HG03066 (cell line): ENCODE results near the gene KLF7.

Experiments
- ATAC-seq: cut with Tn5 transposase; IDR thresholded peaks from one replicate; pipeline ENCODE4 v1.9.1; 2021; ENCODE audit warnings: low read depth; ENCODE audit not compliant: unreplicated experiment

The KLF7 gene

DNA sequence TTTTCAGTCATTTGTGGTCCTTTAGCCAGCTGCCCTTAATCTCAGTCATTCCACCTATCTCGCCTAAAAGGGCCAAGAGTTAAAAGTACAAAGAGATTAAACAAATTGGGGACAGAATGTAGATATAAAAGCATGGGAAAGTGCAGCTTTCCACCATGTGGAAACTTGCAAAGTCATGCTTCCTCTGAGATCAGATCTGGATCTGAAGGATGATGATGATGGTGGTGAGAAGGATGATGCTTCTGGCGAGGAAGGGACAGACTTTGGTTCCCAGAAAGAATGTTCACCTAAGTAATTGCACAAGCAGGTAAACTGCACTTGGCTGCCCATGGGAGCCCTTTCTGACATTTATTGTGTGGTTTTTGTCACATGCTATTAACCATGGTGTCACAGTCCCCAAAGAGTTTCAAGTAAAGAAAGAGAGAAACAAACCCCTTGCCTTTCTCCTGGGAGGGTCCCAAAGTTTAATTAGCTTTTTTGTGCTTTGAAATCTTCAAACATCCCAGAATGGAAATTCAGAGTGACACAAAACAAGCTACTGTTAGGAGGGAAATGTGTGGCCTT lies 34.7 kb downstream of the KLF7 start:
- ATAC-seq, result no peak

DNA sequence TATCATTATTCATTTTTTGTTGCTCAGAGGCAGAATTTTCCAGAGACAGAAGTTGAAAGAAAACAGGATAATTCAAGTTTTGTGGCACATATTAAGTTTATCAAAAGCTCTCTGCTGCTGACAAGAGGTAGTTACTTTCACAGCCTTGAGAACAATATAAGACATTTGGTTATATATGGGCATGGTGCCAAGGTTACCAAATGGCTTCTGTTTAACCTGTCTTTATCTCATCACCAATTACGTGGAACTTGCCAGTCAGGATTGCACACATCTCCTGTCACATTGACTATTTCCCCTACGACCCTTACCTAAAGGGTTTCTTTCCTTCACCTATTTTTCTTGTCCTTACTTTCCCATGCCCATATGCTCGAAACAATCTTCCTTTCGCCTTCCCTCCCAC lies 35.9 kb downstream of the KLF7 start:
- no peak for ATAC-seq

GRCh38 chr2:207128867-207129266 lies 36.9 kb downstream of the KLF7 start:
- ATAC-seq, result no peak

GRCh38 chr2:207126724-207127308 lies 38.9 kb downstream of the KLF7 start:
- ATAC-seq, result no peak

GRCh38 chr2:207123776-207124391 lies 41.9 kb downstream of the KLF7 start:
- no peak for ATAC-seq

GRCh38 chr2:207123335-207123744 lies 42.4 kb downstream of the KLF7 start:
- ATAC-seq, result no peak

DNA sequence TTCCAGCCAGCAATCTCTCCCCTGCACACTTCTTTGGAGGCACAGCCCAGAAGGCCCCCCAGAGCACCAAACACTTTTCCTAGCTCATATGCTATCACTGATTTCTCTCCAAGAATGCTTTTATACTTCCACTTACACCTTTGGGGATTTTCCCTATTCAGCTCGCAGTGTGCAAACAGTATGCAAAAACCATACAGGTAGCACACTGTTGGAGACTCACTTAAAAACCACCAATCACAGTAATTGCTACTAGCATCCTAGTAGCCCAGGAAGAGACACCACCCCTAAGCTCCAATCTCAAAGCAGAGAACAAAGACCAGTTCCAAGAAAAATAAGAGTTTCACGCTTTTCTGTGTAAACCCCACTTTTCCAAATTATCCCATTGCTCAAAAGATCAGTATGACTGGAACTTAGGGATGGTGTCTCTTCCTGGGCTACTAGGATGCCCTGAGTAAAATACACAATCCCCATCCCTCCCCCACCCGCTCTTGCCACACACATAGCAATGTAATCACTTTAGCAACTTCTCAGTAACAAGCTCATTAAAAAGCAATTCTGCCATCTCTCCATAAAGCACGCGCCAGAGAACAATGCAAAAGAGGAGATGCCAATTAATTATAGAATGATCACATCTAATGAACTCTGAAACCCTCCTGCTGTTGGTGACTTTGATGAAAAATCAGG lies 43.0 kb downstream of the KLF7 start:
- no peak for ATAC-seq

GRCh38 chr2:207121784-207122183 lies 44.0 kb downstream of the KLF7 start:
- no peak for ATAC-seq

DNA sequence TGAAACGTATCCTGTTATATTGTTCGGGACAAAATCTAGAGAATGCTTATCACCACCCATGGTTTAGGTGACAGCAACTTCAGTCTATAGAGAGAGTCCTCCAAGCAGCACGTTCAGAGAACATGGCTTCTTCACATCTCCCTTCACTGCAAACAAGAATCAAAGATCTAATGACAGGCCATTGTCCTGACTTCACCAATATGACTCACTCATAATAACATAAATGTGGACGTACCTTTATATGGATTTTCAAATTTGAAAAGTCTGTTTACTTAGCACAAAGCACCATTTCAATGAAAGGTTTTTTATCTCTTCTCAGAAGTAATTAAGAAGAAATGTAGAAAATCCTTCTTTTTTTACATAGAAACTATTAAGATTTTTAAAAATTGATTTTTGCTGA lies 46.7 kb downstream of the KLF7 start:
- ATAC-seq, result no peak

DNA sequence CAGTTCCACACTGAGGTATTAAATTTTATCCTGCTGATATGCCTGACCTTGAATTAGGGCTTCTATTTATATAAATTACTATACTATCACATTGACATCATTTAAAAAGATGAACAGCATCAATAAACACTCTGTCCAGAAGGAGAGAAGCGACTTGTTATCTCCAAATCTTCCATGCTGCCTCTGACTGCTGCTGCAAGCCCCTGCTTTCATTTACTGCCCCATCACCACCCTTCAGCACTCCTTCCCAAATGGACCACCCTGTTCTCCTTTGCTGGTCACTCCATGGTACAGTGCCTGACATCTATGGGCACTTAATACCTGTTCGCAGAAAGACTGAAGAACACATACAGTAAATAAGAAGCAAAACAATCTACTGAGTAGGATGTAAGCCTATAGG lies 48.1 kb downstream of the KLF7 start:
- no peak for ATAC-seq

GRCh38 chr2:207115715-207116364 lies 49.9 kb downstream of the KLF7 start:
- no peak for ATAC-seq

DNA sequence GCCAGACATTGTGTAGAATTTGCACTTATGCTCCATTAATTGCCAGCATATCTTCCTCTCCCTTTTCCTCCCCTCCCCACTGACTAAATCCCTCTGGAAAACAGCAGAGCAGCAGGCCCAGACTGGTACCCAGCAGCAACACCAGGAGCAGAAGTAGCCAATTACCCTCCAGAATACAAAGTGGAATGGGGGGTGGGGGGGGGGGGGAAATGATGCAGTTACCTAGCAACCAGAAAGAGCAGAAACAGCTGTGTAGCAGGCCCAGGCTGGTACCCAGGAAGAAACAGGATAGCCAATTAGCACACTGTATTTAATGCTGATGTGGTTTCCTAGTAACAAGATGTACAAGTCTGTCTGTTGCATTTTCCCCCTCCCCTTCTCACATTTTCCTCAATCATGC lies 52.3 kb downstream of the KLF7 start:
- ATAC-seq, result no peak

GRCh38 chr2:207112785-207113184 lies 53.0 kb downstream of the KLF7 start:
- ATAC-seq, result no peak

GRCh38 chr2:207112383-207112782 lies 53.4 kb downstream of the KLF7 start:
- ATAC-seq, result no peak

GRCh38 chr2:207111757-207112156 lies 54.0 kb downstream of the KLF7 start:
- no peak for ATAC-seq

DNA sequence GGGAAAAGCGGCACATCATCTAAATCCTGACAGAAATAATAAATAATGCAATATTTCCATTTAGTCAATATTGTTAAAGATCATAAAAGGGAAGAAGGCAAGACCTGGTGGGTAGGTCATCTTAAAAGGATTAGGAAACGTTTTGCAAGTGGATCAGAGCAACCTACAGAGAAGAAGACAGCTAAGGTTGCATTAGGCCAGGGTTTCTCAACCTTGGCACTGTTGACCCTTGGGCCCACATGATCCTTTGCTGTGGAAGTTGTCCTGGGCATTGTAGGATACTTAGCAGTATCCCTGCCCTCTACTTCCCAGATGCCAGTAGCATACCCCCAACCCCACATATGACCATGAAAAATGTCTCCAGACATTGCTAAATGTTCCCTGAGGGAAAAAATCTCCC lies 55.0 kb downstream of the KLF7 start:
- no peak for ATAC-seq

GRCh38 chr2:207110310-207110709 lies 55.4 kb downstream of the KLF7 start:
- ATAC-seq, result no peak

DNA sequence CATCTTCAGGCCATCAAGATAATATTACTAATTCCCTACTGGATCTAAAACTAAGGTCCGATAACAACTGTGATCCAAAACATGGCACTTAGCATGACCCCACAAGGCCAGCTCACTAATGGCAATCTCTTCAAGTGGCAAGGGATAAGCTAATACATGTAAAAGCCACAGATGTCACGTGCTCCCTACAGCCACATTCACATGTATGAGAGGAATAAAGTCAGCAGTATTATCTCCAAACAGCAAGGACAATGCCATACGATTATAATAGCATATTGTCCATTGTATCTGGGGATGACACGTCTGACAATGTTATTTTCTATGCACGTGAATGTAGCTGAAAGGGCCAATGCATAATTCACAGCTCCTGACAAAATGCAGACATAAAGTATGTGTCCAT lies 56.0 kb downstream of the KLF7 start:
- ATAC-seq, result no peak

GRCh38 chr2:207108440-207108839 lies 57.3 kb downstream of the KLF7 start:
- no peak for ATAC-seq

DNA sequence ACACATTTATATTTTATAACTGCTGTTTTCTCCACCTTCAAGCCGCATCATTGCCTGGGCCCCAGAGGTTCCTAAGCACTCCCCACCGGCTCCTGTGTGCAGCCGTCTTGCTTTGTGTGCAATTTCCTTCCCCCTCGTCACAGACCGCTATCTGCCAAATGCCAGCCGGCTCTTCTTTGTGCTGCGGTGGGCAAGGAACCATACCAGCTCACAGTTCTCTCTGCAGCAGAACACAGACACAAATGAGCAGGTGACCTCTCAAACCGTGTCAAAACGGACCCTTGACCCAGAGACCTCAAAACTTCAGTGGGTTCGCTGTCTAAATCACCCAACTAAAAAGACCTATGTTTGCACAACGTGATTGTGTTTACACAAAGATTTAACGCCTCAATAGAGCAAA lies 58.2 kb downstream of the KLF7 start:
- ATAC-seq, result no peak

DNA sequence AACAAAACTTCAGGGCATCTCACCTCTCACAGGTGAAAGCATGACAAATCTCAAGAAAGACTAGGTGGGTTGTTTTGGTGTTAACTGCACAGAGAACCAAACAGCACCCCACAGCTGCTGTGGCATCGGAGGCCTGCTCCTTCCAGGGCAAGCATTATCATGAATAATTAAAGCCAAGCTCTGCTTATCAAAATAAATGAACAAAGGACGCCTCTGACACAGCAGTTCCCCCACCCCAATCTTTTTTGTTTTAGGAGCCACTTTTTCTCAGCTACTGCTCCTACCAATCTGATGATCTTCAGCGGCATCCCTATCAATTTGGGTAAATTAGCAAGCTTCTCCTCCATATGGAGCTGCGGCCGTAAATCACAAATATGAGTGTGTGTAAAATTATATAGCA lies 58.6 kb downstream of the KLF7 start:
- ATAC-seq, result no peak
